IPS-20b (cell line): ENCODE data around the gene USP47.

Experiments used
- H3K27ac ChIP-seq: one replicate; pipeline ENCODE4 v1.5.1; 2013; ENCODE audit warnings: low read length
- H3K27me3 ChIP-seq: 2 replicates; pipeline ENCODE4 v1.6.1; 2013; ENCODE audit warnings: mild to moderate bottlenecking, low read length, inconsistent platforms; ENCODE audit not compliant: insufficient read depth
- H3K36me3 ChIP-seq: 2 replicates; pipeline ENCODE4 v1.6.1; 2013; ENCODE audit warnings: low read depth, mild to moderate bottlenecking, inconsistent platforms, low read length, moderate library complexity; ENCODE audit not compliant: insufficient read depth
- H3K4me1 ChIP-seq: 2 replicates; pipeline ENCODE4 v1.6.1; 2013; ENCODE audit warnings: mild to moderate bottlenecking, control low read depth, inconsistent platforms, low read length, moderate library complexity; ENCODE audit not compliant: insufficient read depth
- H3K4me3 ChIP-seq: 2 replicates; pipeline ENCODE4 v1.5.1; 2013; ENCODE audit warnings: mild to moderate bottlenecking, low read length, inconsistent platforms
- H3K9ac ChIP-seq: 2 replicates; pipeline ENCODE4 v1.6.1; 2013; ENCODE audit warnings: low read depth, mild to moderate bottlenecking, inconsistent platforms, low read length, moderate library complexity
- H3K9me3 ChIP-seq: 2 replicates; pipeline ENCODE4 v1.6.1; 2013; ENCODE audit warnings: mild to moderate bottlenecking, low read depth, low read length, inconsistent platforms; ENCODE audit not compliant: insufficient read depth

The USP47 gene

DNA sequence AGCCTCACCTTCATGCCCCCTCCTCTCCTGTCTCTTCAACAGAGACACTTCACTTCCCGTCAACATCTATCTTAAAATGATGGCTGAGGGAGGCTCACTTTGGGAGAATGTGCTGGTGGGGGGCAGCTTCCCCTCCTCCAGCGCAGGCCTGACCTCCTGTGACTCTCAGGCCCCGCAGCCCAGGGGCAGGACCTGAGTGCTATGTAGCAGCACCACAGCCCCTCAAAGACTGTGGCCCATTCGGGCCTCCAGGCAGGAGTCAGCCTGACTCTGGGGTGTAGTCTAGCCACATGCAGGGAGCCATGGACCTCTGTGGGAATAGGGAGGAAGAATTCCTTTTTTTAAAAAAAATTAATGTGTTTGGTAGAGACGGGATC, 123.0 kb downstream of the USP47 start:
- H3K4me3 ChIP-seq = no peak overlapping the region
- H3K4me1 ChIP-seq = no peaks in the 10 kb centered on the region
- peaks cover 8% of the 10 kb centered on the region; the same call in 1 of the 2 replicates for H3K36me3 ChIP-seq
- H3K9ac ChIP-seq = no peak overlapping the region
- H3K9me3 ChIP-seq = no peaks in the 10 kb centered on the region
- H3K27ac ChIP-seq = no peak overlapping the region
- H3K27me3 ChIP-seq = no peaks in the 10 kb centered on the region

DNA sequence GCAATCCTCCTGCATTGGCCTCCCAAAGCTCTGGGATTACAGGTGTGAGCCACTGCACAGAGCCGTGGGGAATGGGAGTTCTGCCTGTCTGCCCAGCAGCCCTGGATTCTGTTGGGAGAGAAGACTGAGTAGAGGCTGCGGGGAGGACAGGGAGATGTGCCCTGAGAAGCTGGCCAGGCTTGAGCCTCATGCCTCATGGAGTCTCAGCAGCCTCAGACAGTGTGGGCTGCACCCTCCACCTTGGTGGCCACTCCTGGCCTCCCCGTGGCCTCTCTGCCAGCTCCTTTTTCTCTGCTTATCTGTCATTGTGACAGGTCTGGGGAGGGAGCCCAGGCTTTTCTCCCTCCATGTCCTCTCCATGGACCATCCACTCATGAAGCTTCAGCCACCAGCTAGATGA, 123.4 kb downstream of the USP47 start:
- Histone ChIP-seq H3K4me1 (no peaks in the 10 kb centered on the region), H3K9me3 (no peaks in the 10 kb centered on the region), H3K36me3 (peaks cover 8% of the 10 kb centered on the region; the same call in 1 of the 2 replicates), H3K27ac (no peak overlapping the region), H3K9ac (no peak overlapping the region), H3K27me3 (no peaks in the 10 kb centered on the region), H3K4me3 (no peak overlapping the region)

DNA sequence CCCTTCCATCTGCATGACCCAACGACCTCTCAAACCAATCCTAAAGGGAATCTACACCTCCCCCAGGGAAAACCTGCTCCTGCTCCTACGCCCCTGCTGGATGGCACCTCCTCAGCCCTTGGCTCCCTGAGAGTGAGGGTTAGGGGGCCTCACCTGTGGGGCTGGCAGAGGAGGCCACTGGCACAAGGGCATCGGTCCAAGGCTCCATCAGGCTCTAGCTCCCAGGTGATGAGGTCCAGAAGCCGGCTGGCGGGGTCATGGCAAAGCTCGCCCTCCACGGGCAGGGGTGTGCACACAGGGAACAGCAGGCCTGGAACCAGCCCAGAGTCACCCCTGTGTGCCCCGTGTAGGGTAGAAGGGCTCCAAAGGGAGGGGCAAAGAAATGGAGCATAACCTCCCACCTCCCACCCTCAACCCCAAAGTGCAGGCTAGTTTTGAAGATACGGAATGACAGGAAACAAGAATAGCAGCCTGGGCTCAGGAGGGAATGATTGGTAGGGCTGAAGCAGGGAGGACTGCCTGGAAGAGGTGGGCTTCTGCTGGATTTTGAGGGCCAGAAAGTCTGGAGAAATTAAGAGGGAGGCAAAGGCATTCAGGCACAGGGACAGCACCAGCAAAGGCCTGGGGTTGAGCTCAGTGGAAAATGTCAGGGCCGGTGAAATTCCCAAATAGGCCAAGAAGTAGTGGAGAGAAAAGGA, 124.0 kb downstream of the USP47 start:
- H3K36me3 ChIP-seq = peaks cover 8% of the 10 kb centered on the region; the same call in 1 of the 2 replicates
- H3K4me1 ChIP-seq = no peaks in the 10 kb centered on the region

DNA sequence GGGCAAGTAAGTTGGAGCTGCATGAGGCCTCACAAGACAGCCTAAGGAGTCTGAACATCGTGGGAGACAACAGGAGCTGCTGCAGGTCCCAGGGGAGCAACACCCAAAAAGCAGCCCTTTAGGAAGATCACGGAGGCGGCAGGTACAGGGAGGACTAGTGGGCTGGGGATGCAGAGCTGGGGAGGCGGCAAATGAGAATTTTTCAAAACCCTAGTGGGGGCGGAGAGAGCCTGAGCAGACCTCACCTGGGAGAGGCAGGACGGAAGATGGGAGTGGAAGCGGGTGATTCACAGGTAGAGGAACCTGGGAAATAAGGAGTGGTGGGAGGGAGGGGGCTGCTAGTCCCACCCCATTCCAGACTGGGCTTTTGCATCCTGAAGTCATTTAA, 124.6 kb downstream of the USP47 start:
- peaks cover 8% of the 10 kb centered on the region; the same call in 1 of the 2 replicates for H3K36me3 ChIP-seq

More for the DNA sequence above, 124.0 kb downstream of the USP47 start:
- H3K27ac ChIP-seq = no peak overlapping the region
- no peak overlapping the region for H3K4me3 ChIP-seq
- H3K9ac ChIP-seq = no peak overlapping the region
- H3K27me3 ChIP-seq = no peaks in the 10 kb centered on the region
- H3K9me3 ChIP-seq = no peaks in the 10 kb centered on the region

DNA sequence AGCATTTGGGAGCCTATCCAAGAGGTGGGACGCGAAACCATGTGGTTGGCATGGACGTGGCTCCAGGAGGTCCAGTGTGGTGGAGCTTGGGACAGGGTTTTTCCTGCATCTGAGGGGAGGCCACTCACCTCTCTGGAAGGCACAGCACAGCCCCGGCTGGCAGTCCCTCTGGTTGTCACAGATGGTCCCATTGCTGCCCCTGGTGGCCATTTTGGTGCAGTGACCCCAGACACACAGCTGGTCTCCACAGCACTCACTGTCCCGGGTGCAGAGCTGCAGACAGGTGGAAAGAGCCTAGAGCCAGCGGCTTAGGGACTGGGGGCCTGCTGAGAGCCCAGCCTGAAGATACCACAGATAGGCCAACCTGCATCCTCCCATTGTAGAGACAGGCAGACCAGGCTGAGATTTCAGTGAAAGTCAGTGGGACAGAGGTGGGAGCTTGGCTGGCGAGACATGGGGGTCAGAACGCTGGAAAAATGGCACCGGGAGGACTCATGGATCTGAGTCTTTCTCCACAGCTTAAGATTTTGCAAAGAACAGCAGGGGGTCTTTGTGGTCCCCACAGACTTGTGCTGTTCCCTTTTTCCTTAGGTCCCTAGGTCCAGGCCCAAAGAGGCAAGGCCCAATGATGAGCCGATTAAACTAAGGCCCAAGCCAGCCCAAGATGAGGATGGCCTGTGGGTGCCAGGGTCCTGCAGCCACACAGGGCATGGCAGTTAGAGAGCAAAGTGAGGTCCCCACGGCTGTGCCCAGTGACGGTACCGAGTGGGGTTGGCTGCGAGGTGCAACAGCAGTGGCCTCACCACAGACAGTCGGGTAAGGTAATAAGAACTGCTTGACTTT, 125.3 kb downstream of the USP47 start:
- Histone ChIP-seq H3K4me3 (no peak overlapping the region), H3K36me3 (peaks cover 8% of the 10 kb centered on the region; the same call in 1 of the 2 replicates), H3K9me3 (no peaks in the 10 kb centered on the region), H3K4me1 (no peaks in the 10 kb centered on the region), H3K9ac (no peak overlapping the region), H3K27me3 (no peaks in the 10 kb centered on the region), H3K27ac (no peak overlapping the region)

More for the DNA sequence above, 124.6 kb downstream of the USP47 start:
- Histone ChIP-seq H3K9ac (no peak overlapping the region), H3K27me3 (no peaks in the 10 kb centered on the region), H3K9me3 (no peaks in the 10 kb centered on the region), H3K27ac (no peak overlapping the region), H3K4me1 (no peaks in the 10 kb centered on the region), H3K4me3 (no peak overlapping the region)

DNA sequence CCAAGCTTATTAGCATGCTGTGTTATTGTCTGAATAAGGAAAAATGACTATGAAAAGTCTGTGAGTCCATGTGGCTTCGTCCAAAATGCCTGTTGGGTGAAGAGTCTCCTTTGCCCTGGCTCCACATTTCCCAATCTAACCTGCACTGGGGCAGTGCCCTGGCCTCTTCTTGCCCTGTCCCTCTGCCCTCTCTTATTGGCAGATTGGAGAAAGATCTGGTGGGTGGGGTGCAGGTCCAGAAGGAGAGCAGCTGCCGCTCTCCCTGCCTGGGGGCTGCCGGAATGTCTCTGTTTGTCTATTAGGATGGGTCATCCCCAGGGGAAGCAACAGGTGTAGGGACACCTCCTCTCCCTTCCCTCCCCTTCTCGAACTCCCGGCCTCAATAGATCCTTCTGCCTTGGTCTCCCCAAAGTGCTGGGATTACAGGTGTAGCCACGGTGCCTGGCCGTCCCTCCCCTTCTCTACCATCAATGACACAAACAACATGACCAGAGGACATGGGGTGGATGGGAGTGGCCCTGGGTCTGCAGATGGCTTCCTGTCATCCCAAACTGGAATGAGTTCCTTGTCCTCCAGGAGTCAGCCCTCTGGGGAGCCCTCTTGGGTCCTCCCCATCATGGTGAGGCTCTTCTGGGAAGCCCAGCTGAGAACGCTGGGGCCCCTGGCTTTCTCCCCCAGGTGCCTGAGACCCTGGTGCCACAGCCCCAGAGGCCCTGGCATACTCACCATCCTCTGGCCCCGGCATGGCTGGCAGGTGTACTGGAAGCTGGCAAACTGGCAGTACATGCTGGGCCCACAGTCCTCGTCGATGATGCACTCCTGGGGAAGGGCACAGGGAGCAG, 126.1 kb downstream of the USP47 start:
- Histone ChIP-seq H3K27ac (no peak overlapping the region), H3K4me1 (no peaks in the 10 kb centered on the region), H3K9ac (no peak overlapping the region), H3K36me3 (peaks cover 8% of the 10 kb centered on the region; the same call in 1 of the 2 replicates), H3K27me3 (no peaks in the 10 kb centered on the region), H3K4me3 (no peak overlapping the region), H3K9me3 (no peaks in the 10 kb centered on the region)

DNA sequence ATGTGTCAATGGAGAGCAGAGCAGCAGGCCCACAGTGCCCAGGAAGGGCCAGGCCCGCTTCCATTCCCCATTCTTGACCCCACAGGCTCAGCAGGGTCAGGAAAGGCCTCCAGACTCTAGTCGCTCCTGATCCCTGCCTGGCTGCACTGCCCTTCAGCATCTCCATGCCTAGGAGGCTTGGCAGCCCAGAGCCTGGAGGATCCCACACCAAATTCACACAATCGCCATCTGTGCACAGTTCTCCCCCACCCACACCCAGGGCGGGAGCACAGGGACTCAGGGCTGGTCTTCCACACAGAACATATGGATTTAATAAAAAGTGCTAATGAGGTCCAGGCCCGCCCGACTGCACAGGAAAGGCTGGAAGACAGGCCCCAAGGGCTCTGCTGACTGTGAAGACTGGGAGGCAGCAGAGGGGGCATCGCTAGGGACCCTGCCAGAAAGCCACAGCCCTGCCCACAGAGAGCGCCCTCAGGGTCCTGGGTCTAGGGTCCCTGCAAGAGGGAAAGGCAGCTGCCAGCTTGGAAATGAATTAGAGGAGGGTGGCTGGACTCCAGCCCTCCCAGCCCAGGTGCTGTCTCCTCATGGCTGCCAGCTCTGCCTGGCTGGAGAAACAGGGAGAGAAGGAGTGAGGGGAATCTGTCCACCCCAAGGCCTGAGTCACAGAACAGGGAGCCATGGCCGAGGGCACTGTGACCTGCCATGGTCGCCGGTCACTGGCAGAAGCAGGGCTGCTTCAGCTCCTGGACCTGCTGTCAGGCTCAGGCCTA, 126.9 kb downstream of the USP47 start:
- no peak overlapping the region for H3K4me3 ChIP-seq
- H3K9ac ChIP-seq = no peak overlapping the region
- no peak overlapping the region for H3K27ac ChIP-seq
- peaks cover 8% of the 10 kb centered on the region; the same call in 1 of the 2 replicates for H3K36me3 ChIP-seq
- no peaks in the 10 kb centered on the region for H3K9me3 ChIP-seq
- H3K27me3 ChIP-seq = no peaks in the 10 kb centered on the region
- no peaks in the 10 kb centered on the region for H3K4me1 ChIP-seq

DNA sequence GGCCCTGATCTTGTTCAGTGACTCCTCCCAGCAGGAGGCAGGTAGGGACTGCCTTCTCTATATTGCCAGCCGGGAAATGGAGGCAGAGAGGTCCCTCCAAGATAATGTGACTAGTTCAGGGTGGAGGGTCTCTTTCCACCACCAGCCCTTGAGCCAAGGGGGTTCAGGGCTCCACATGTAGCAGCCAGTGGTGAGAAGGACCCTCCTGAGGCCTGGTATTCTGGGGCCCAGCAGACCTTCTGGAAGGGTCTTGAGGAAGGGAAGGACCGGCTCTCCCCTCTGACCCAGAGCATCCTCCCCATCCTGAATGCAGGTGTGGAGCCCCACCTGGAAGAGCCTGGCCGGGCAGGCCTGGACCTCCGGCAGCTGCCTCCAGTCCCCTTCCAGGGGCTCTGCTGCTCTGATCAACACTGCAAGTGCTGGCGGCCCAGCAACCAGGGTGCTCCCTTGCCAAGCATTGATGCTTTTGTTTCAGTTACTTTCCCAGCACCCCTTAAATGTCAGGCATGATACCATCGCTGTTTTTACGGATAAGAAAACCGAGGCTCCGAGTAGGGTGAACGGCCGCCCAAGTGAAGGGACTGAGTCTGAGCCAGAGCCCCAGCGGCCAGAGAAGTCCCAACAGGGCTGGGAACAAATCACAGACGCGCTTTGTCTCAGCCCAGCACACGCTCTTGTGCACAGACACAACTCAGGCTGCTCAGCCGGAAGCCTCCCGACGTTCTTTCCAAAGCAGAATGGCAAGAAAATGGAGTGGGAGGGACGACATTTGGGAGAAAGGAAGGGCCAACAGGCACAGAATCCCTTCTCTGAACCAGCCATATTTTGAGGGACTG, 127.8 kb downstream of the USP47 start:
- Histone ChIP-seq H3K9ac (no peak overlapping the region), H3K36me3 (peaks cover 9% of the 10 kb centered on the region; the same call in 1 of the 2 replicates), H3K27ac (no peak overlapping the region), H3K27me3 (no peaks in the 10 kb centered on the region), H3K9me3 (no peaks in the 10 kb centered on the region), H3K4me3 (no peak overlapping the region), H3K4me1 (no peaks in the 10 kb centered on the region)

DNA sequence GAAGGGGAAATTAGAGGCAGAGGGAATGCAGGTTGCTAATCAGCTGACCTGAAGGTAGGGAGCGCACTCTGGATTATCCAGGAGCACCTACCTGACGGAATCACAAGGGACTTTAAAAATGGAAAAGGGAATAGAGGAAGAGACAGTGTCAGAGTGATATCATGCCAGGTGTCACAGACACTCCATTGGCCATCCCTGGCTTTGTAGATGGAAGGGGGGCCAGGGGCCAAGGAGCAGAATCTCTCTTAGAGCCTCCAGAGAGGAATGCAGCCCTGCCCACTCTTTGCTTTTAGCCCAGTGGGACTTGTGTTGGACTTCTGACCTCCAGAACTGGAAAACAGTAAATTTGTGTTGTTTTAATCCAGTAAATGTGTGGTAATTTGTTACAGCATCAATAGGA, 128.8 kb downstream of the USP47 start:
- Histone ChIP-seq H3K9me3 (no peaks in the 10 kb centered on the region), H3K27ac (no peak overlapping the region), H3K4me1 (no peaks in the 10 kb centered on the region), H3K36me3 (peaks cover 9% of the 10 kb centered on the region; the same call in 1 of the 2 replicates), H3K9ac (no peak overlapping the region), H3K27me3 (no peaks in the 10 kb centered on the region), H3K4me3 (no peak overlapping the region)

DNA sequence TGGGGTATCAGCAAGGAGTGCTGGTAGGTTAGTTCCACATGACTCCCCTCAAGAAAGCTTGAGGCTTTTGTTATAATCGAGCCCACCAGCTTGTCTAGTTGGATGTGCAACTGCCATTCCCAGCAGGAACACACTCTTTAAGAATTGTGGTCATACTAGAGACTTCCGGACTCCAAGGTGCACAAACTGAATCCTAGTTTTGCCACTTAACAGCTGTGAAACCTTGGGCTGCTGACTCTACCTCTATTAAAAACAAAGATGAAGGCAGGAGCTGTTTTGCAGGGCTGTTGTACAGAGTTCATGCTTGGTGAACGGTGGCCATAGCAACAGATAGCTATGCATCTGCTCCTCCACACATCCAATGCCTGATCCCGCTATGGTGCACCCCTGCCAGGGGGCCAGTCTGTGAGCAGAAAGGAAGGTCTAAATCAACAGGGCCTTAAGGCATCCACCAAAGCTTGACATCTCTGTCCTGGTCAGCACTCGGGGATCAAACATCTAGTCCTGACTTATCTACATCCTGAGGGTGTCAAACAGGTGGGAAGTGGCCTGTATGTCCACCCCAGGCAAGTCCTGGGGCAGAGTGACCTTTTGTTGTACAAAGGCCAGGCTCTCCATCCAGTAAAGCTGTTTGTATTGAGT, 130.3 kb downstream of the USP47 start:
- H3K9ac ChIP-seq = no peak overlapping the region
- H3K36me3 ChIP-seq = peaks cover 9% of the 10 kb centered on the region; the same call in 1 of the 2 replicates
- peaks cover 4% of the 10 kb centered on the region; the same call in 1 of the 2 replicates for H3K4me1 ChIP-seq
- no peaks in the 10 kb centered on the region for H3K27me3 ChIP-seq
- H3K4me3 ChIP-seq = no peak overlapping the region
- H3K9me3 ChIP-seq = no peaks in the 10 kb centered on the region
- H3K27ac ChIP-seq = no peak overlapping the region
